Stimulated activated CD4-positive, alpha-beta T cell treated with anti-CD3 and anti-CD28 coated beads, Interleukin-4, amount 100 ng/mL, for 4 hours (primary cell): ENCODE results near the gene HDAC6.
"Not testable (repeated sequence)": the region's sequence is repeated elsewhere in the genome, so short reads cannot be mapped to it uniquely, and the experiment has no call there.

Experiments
- DNase-seq, 2 experiments: peaks; one replicate each; pipeline ENCODE4 v3.0.0-alpha.2; 2020

The HDAC6 gene

GRCh38 chrX:48826876-48827653 lies 25.2 kb downstream of the HDAC6 start:
- DNase-seq = no peak

GRCh38 chrX:48827654-48827968 lies 25.7 kb downstream of the HDAC6 start:
- DNase-seq = no peak

- DNase-seq = no peak
Observed at GRCh38 chrX:48829016-48829735, 27.3 kb downstream of the HDAC6 start.

- no peak for DNase-seq
Observed at GRCh38 chrX:48831136-48831908, 29.5 kb downstream of the HDAC6 start.

- DNase-seq = no peak
Observed at GRCh38 chrX:48831909-48832291, 30.0 kb downstream of the HDAC6 start.

- DNase-seq = no peak
Observed at GRCh38 chrX:48833542-48834138, 31.8 kb downstream of the HDAC6 start.

GRCh38 chrX:48834383-48834709 lies 32.5 kb downstream of the HDAC6 start:
- no peak for DNase-seq

GRCh38 chrX:48835524-48836329 lies 33.9 kb downstream of the HDAC6 start, which contains the start of gene PCSK1N:
PCSK1N (minus strand) TSS chrX:48835610; CDS start chrX:48835532, 78 bp downstream.
- peak in 1 of 2 experiments; percentile 19 for DNase-seq

- DNase-seq = no peak
Observed at GRCh38 chrX:48839686-48840085, 37.8 kb downstream of the HDAC6 start.

GRCh38 chrX:48848847-48849246 lies 47.0 kb downstream of the HDAC6 start:
- no peak for DNase-seq

- no peak for DNase-seq
Observed at GRCh38 chrX:48852857-48853256, 51.0 kb downstream of the HDAC6 start.

GRCh38 chrX:48853494-48853893 lies 51.6 kb downstream of the HDAC6 start:
- not testable (repeated sequence) for DNase-seq

- not testable (repeated sequence) for DNase-seq
Observed at GRCh38 chrX:48854121-48854804, 52.4 kb downstream of the HDAC6 start.

GRCh38 chrX:48854898-48855297 lies 53.0 kb downstream of the HDAC6 start:
- DNase-seq = no peak

- DNase-seq = no peak
Observed at GRCh38 chrX:48864210-48864609, 62.3 kb downstream of the HDAC6 start.

GRCh38 chrX:48872017-48872416 lies 70.2 kb downstream of the HDAC6 start:
- not testable (repeated sequence) for DNase-seq
